GM18519 (cell line): Measurements from ENCODE around the gene PEX14.

Source experiments
- ATAC-seq: cut with Tn5 transposase; IDR thresholded peaks from one replicate; pipeline ENCODE4 v1.9.1; 2021; ENCODE audit warnings: mild to moderate bottlenecking, moderate library complexity; ENCODE audit not compliant: unreplicated experiment, low FRiP score

The PEX14 gene

DNA sequence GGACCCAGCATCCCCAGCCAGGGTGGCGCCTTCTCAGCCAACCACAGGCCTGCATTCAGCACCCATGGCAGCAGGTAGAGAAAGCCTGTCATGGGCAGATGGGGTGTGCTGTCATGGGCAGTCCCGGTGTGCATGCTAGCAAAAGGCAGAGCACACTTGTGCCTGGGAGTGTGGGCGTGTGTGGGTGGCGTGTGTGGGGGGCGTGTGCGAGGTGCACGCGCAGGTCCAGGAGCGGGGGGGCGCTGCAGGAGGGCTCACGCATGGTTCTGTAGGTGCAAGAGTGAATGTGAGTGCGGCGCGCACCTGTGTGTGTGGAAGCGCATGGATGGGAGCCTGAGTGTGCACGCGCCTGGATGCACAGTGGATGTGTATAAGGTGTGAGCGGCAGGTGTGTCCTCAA is 184.5 kb downstream of the PEX14 start:
- ATAC-seq = no peak

DNA sequence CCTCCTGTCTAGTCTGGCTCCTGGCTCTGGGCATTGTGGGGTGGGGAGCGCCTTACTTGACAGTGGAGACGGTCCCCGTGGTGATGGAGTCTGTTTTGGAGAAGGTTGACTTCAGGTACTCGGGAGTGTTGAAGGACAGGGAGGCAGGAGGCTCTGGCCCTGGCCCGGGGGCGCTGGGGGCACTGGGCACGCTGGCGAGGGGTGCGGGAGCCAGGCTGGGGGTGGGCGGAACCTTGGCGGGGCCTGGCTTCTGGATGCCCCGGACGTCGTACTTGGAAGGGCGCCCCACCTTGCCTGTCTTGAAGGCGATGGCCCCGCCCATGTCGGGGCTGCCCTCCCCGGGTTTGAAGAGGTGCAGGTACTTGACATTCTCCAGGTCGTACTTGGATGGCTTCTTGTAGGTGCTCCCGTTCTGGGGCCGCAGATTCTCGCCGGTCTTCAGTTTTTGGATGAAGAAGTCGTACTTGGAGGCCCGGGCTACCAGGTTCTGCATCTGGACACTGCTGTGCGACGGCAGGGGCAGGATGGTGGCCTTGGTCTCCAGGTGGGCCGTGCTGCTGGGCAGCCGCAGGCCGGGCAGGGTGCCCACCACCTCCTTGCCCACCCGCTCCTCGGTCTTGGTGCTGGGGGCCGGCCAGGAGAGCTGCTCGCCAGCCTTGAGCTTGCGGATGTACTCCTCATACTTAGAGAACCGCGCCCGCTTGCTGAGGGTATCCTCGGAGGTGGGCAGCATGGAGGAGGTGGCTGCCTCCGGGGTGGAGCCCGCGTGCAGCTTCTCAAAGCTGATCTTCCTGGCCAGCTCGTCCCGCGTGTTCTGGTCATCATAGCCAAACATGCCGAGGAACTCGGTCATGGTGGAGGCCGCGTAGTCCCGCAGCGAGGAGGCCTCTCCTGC is 185.1 kb downstream of the PEX14 start:
- ATAC-seq = no peak

DNA sequence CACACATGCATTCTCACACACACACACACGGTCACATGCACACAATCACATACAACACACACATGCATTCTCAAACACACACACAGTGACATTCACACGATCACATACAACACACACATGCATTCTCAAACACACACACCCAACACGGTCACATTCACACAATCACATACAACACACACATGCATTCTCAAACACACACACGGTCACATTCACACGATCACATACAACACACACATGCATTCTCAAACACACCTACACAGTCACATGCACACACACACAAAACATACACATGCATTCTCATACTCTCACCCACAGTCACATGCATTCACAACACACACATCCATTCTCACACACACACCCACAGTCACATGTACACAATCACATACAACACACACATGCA is 186.7 kb downstream of the PEX14 start:
- no peak for ATAC-seq

DNA sequence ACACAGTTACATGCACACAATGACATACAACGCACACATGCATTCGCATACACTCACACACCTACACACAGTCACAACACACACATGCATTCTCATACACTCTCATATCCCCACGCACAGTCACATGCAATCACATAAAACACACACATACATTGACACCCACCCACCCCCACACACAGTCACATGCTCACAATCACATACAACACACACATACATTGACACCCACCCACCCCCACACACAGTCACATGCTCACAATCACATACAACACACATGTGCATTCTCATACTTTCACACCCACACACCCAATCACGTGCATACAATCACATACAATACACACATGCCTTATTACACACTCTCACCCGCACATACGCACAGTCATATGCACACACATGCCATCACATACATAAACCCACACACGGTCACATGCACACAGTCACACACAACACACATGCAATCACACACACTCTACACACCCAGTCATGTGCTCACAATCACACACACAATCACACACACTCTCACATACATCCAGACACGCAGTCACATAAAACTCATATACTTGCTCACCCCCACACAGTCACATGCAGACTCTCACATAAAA is 187.4 kb downstream of the PEX14 start:
- no peak for ATAC-seq

DNA sequence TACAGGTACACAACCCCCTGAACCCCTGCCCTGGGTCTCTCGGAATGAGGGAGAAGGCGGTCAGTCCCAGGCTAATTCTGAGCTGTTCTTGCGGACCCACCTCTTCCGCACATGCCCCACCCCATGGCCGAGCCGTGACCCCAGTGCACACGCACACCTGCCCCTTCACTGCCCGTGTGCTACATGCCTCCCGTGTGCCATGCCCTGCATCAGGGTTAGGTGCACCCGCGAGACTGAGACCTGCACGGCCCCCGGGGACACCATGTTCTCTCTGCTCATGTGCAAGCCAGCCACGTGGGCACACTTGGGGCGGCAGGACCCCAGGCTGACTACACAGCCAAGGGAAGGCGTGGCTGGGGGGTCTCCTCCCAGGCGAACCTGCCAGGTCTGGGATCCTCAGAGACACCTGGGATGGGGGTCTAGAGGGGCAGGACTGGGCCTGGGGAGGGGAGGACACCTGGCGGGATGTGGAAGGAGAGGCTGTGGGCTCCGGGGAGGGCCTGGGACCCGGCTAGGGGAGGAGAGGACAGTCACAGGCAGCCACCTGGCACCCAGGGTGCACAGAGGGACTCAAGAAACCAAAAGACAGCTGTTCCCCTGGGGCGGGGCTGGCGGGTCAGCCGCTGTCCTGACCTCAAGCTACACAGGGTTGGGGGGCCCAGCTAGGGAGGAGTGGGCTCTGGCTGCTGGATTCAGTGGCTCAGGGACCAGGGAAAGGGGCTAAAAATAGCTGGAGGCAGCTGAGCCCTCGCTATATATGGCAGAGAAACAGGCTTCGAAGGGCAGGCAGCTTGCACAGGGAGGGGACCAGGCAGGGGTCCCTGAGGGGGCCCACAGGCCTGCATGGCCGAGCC is 188.3 kb downstream of the PEX14 start:
- no peak for ATAC-seq

DNA sequence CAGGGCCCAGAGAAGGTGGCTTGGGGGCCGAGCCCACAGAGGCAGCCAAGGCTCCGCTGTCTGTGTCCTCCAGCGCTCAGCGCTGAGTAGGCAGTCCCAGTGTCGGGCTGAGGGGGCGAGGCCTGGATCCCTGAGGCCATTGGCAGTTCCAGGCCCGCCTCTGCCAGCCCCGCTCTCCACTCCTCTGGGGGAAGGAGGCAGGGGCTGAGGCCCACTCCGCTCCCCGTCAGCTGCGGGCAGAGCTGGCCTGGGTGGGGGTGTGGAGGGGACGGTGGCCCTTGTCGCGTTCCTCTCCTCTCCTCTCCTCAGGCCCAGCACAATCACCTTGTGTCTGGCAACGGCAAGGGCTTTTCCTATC is 188.9 kb downstream of the PEX14 start:
- ATAC-seq = no peak

DNA sequence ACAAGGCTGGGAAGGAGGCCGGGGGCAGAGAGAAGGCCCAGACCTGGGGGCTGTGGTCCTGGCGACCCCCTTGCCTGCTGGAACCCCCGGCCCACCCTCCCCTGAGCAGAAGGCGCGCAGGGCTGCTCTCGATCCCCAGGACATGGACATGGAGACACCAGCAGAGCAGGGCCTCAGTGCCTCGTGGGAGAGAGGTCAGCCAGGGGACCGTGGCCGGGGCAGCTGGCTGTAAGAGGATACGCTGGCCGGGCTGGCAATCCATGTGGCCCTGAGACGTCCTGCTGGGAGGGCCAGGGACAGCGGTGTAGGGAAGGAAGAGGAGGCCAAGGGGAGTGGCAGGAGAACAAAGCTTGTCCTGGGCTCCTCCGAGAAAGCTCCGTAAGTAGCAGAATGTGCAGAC is 189.5 kb downstream of the PEX14 start:
- ATAC-seq = no peak

DNA sequence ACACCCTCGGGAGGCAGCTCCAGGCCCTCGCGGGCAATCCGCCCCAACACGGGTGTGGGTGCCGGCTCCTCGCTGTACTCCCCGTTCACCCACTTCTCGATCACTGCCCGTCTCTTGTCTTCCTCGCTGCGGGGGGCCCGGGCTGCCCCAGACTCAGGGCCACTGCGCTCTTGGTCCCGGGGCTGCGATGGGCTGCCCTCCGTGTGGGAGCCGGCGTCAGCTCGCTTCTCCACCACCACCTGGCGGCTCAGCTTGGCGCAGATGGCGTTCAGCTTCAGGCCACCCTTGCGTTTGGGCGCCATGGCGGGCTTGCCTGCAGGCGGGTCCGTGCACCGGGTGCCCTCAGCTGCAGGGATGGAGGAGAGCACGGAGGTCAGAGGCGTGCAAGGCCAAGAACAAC is 190.5 kb downstream of the PEX14 start:
- ATAC-seq = no peak

DNA sequence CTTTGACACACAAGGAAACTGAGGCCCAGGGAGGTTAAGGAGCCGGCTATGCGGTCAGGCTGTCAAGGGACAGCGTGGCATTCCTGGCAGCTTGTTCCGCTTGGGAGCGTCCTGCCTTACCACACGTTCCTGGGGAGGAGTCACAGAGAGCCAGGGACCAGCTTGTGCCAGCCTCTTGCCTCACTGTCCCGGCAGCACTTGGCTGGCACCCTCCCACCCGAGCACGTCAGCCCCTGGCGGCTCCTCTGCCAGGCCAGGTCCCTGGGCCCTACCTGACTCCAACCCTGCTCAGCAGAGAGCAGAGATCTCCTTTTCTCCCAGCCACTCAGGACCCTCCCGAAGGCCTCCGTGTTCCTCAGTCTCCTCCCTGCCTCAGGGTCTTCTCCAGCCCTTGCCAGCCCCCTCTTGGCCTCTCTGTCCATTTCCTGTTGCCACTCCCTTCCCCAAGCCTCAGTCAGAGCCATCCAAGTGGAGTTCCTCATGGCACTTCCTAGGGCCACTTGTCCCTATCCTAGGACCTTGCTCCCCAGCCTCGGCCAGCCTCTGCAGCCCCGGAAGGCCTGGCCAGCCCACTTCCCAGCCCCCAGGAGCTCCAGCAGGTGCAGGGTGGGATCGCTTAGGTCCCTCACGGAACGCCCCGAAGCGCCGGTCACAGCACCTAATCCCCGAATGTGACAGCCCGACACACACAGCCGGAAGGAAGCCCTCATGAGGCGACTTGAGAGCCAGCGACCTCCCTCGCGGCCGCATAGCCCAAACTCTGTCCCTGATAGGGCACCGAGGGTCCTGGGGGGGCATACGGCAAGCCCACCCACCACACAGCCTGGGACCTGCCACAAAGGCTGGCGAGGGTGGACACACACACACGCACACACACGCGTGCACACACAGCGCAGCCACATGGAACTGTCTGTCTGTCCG is 191.4 kb downstream of the PEX14 start:
- ATAC-seq = no peak

DNA sequence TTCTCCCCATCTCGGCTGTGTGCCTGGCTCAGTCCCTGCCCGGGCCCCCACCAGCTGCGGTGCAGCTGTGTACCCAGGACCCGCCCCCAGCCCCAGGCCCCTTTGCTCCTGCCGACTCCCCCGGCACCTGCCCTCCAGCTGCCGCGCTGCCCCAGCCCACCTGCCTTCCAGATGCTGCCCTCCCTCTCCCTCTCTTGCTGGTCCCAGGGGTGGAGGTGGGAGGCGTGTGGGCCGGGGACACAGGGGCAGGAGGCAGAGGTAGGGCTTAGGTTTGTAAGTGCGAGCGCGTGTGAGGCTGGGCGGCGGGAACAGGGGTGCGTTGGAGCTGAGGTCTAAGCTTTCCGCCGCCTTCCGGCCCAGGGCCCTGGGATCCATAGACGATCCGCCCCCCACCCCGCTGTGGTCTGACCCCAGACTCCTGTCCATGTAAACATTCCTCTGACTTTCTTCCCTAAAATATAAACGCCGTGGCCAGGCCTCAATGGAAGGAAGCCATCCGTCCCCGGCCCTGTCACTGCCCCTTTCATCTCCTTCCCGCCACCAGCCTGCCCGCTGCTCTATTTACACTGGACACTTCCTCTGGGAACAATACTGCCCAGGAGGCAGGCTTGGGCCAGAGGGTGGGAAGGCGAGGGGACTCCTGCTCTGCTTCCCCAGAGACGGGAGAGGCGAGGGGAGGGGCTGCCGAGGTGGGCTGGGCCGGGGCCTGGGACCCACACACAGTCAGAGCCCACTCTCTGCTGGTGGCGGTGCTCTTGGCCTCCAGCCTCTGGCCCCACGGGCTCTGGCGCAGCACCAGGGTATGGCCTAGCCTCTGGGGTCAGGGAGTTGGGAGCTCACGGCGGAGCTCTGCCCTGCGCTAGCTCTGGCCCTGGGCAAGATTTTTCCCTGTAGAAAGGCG is 193.4 kb downstream of the PEX14 start:
- no peak for ATAC-seq

DNA sequence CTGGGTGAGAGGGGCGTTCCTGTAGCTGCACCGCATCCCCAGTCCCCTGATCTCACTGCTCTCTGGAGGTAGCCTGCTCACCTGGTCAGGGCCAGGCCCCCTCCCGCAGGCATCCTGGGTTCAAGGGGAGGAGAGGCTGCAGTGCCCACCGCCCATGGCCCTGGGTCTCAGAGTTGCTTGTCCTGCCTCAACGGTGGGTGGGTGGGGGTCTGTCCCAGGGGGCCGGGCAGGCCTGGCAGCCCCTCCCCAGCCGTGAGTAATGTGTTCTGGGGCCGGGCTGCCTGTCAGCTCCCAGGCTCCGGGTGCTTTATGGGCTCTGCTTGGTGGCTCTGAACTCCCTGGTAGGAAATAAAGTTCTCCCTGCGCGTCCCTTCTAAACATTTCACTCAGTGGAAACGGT is 194.8 kb downstream of the PEX14 start:
- ATAC-seq = no peak

DNA sequence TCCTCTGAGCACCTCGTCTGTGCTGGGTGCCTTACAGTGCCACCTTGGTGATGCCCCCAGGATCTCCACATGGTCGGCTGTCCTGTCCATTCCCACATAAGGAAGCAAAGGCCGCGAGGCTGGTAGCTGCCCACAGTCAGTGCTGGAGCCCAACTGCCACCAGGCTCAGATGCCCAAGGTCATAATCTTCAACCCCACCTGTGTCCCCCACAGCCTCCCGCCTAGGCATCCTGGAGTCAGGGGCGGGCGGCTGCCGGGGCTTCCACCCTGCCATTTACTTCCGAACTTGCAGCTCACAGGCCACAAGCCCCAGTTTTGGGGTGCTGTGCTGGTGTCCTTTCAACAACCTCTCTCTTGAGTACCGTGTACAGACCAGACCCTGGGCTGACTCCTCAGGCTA is 195.4 kb downstream of the PEX14 start:
- ATAC-seq = no peak

DNA sequence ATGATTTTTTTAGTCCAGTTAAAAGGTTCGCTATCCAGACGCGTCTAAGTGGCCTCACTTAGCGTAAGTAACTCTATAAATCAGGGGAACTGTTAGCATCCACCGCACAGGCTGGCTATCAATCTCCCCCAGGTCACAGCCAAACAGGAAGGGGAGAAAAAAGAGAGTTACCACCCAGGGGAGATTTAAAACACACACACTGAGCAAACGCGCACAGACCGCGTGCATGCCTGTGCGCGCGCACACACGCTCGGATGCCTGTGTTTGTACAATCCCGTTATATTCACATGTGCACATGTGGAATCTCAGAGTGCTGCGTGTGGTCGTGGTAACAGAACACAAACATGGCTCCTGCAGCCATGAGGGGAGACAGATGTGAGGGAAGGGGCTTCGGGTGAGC is 196.3 kb downstream of the PEX14 start:
- no peak for ATAC-seq

DNA sequence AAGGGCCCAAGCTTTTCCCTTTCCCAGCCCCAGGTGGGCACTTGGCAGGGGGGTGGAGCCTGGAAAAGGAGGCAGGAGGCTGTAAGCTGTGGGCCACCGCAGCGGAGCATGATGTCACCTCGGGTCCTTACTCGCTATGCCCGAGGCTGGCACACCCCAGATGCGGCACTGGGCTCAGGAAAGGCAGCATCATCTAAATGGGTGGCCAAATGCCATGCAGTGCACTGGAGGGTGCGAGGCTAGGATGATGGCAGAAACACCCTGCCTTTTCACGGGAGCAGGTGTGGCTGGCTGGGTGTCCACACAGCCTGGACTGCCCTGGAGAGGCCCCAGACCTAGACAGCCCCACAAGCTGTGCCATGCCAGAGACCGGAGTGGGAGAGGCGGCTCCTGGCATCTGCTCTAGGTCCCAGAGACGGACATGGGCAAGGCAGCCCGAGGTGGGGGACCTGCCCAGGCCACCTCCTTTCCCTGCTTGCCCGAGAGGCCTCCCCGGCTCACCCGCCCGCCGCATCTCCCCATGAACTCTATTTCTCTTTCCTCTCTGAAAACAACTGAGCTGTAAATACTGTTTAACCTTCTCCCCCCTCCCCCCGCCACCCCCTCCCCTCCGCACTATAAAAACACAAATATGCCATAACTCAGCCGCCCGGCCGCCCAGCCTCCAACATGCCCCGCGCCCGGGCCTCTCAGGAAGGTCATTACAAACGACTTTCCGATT is 197.0 kb downstream of the PEX14 start:
- ATAC-seq = no peak

DNA sequence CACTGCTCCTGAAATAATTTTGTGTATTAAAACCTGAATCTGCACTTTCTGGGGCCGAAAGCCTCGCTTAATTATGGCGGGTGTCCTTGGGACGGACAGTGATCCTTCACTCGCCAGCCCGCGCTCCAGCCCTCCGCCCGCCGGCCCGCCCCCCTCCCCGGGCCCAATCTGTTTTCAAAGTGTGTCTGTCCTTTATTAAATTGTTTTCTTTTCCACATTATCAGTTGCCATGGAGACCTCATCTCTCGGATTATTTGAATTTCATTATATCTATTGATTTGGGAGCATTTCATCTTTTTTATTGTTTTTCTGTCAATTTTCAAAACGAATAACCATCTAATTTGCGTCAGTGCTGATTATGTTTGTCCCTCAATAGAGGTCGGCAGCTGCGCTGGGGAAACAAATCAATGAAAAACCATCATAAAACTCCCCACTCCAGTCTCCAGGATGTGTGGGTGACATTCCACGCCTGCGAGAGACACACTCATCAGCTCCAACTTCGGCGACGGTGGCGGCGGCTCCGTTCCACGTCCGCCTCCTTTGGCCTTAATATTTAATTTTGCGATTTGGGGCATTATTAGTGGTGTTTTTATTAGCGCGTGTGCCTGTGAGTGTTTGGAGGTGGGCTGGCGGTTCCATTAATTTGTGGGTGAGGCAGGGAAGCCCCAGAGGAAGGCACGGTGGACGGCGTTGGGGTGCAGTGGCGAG is 197.7 kb downstream of the PEX14 start:
- no peak for ATAC-seq

DNA sequence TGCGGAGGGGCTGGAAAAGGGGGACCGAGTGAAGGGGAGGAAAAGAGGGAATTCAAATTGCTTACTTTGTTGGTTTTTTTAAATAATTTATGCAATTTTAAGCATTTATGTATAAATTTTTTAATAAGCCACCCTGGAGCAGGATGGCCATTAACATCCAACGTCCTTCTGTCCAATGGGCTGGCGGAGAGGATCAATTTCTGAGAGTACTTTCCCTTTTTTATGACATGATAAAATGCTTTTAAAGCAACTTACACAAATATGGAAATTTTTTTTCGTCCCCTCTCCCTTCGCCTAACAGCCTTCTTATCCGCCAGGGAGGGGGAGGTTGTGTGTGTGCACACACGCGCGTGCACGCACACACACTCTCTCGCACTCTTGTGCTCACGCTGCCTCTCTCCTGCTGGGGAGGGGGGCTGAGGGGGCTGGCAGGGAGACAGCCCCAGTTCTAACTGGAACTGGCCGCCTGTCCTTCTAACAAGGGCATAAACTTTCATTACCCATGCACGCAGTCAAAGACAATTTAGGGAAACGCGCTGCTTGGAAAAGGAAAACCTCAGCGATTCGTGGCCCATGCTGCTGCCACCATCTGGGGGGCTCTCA is 198.5 kb downstream of the PEX14 start:
- ATAC-seq = no peak

DNA sequence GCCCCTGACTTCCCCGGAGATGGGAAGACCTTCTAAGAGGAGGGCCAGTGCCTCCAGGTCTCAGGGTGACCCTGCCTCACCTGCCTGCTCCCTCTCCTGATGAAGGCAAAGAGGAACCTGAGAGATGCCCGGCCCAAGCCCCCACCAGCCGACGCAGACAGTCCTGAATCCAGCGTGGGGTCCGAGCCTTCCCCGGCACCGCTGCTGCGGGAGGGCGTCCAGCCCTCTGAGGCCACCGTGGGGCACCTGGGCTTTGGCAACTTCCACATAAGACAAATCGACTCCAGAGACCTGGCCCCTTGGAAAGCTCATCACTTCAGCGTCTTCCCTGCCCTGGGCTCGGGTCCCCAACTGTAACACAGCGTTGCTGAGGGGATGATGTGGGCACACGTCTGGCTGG is 199.5 kb downstream of the PEX14 start:
- ATAC-seq = no peak
